Measurements from ENCODE around the gene ICE2. TPM values are rescaled to one million over a fixed set of nuclear protein-coding genes. Genes with fewer than 3 reads are reported as not detected.

Gene ICE2
- total and polyA plus RNA-seq, 2 of the 4 experiments (the other 2 are of a cell fraction), result 14.7 to 21.1 TPM

GRCh38 chr15:60509470-60509869 lies 30.5 kb upstream of the ICE2 start:
- ChIA-PET CTCF (interaction anchor here (0.6 to 1.9 kb wide), 4 partner anchors 12 to 740 kb away, joined by 3 to 14 read pairs (median 4); no protein-coding TSS in a partner anchor), POLR2A (ENCODE audit: unreplicated experiment) (no interaction called here)
- no peak overlapping the region for H2BK15ac ChIP-seq (ENCODE audit: low read depth, low read length)
- no peak overlapping the region for H4K91ac ChIP-seq (ENCODE audit: insufficient read depth, low read depth, low read length)
- no peak overlapping the region for H3K18ac ChIP-seq (ENCODE audit: low read depth, low read length)
- 80% methylated on average over 1 of the region's 3 CpGs; no CpG with 5 or more reads in 1 of the 2 experiments for whole genome bisulfite sequencing, 2 experiments (ENCODE audit: extremely low coverage in 2 of 2, insufficient read length in 1 of 2)
- H2AK9ac ChIP-seq (replicated peaks; ENCODE audit: low read depth, low read length, poor library complexity), result no peak overlapping the region
- no peak for ATAC-seq (ENCODE audit: low read depth)
- no peak overlapping the region for H2AFZ ChIP-seq (replicated peaks; ENCODE audit: low read length, poor library complexity)
- no peak for DNase-seq
- H3K79me1 ChIP-seq (ENCODE audit: low read depth in 1 of 2, low read length in 2 of 2), result no peaks in the 10 kb centered on the region; a peak in 1 of 4 replicates
- BruUV-seq (replicated peaks), result no TSS peak
- dilution Hi-C loops (cut with HindIII; ENCODE audit: low sequenced_read_pairs, unreplicated experiment) (no loop called here), intact Hi-C loops (cut with micrococcal nuclease) (loop anchor here (2.0 kb wide), 1 partner anchor 75 kb away; no protein-coding TSS in a partner anchor), in situ Hi-C loops (cut with MboI; ENCODE audit: low sequenced_read_pairs) (loop anchor here (25.0 kb wide), 1 partner anchor 1328 kb away; no protein-coding TSS in a partner anchor)
- H3K9me1 ChIP-seq (ENCODE audit: insufficient read depth, low read length), result no peaks in the 10 kb centered on the region
- no peaks in the 10 kb centered on the region for H3K9me3 ChIP-seq (ENCODE audit: control insufficient read depth, insufficient read depth, low read length)
- no peak overlapping the region for H4K8ac ChIP-seq (ENCODE audit: low read depth in 2 of 2, low read length in 2 of 2)
- H4K5ac ChIP-seq (ENCODE audit: low read depth, low read length), result no peak overlapping the region
- H2AK5ac ChIP-seq (ENCODE audit: low read depth, low read length), result no peak overlapping the region
- no peak overlapping the region for H3K4ac ChIP-seq (ENCODE audit: low read depth, low read length)
- no peak overlapping the region for H3K56ac ChIP-seq (ENCODE audit: extremely low read depth, insufficient read depth, low read length)
- no peak overlapping the region for H3K9ac ChIP-seq (ENCODE audit: low read depth, low read length)
- no peak overlapping the region for H3K27ac ChIP-seq (ENCODE audit: insufficient read depth, low read length)
- no peaks in the 10 kb centered on the region for H3K4me1 ChIP-seq (ENCODE audit: control insufficient read depth, insufficient read depth, low read length)
- TF ChIP-seq CTCF (conservative IDR thresholded peaks at IDR 0.05; ENCODE audit: low read depth, low read length) (no peak), POLR2A (IDR thresholded peaks at IDR 0.05; ENCODE audit: low read depth, low read length) (no peak), BHLHE40 (IDR thresholded peaks at IDR 0.05; ENCODE audit: low read depth, low read length) (no peak), MAZ (IDR thresholded peaks at IDR 0.05; ENCODE audit: borderline replicate concordance, low read depth, low read length) (no peak), RFX5 (IDR thresholded peaks at IDR 0.05; ENCODE audit: low read depth, low read length) (no peak), SMC3 (IDR thresholded peaks at IDR 0.05; ENCODE audit: low read depth, low read length) (no peak), USF2 (IDR thresholded peaks at IDR 0.05; ENCODE audit: low read depth, low read length) (no peak), NFE2L2 (IDR thresholded peaks at IDR 0.05; ENCODE audit: low read depth, low read length) (no peak), CHD1 (IDR thresholded peaks at IDR 0.05; ENCODE audit: low read depth, low read length) (no peak), ELK1 (IDR thresholded peaks at IDR 0.05; ENCODE audit: borderline replicate concordance, low read depth, low read length) (no peak), CEBPB (IDR thresholded peaks at IDR 0.05; ENCODE audit: low read depth, low read length) (no peak)
- no peak overlapping the region for H2BK20ac ChIP-seq (ENCODE audit: low read depth, low read length)
- no peak overlapping the region for H3K23ac ChIP-seq (ENCODE audit: low read depth, low read length)
- no peaks in the 10 kb centered on the region for H4K20me1 ChIP-seq (ENCODE audit: insufficient read depth, low read length)
- no peak overlapping the region for H2BK120ac ChIP-seq (ENCODE audit: low read depth, low read length)
- no peaks in the 10 kb centered on the region for H3K27me3 ChIP-seq (ENCODE audit: control insufficient read depth, insufficient read depth, low read length)
- no peak overlapping the region for H3K14ac ChIP-seq (replicated peaks; ENCODE audit: low read depth, low read length)
- H2BK5ac ChIP-seq (ENCODE audit: low read depth, low read length, poor library complexity, severe bottlenecking), result no peak overlapping the region
- H3K36me3 ChIP-seq (ENCODE audit: control insufficient read depth, insufficient read depth, low read length), result peaks cover 21% of the 10 kb centered on the region
- H3K4me3 ChIP-seq (ENCODE audit: insufficient read depth, low read depth, low read length), result no peak overlapping the region
- no peak overlapping the region for H3K4me2 ChIP-seq (ENCODE audit: low read depth, low read length)

All from IMR-90 (cell line).